Measurements from ENCODE around the gene KAT14.
"Not testable (repeated sequence)": the region's sequence is repeated elsewhere in the genome, so short reads cannot be mapped to it uniquely, and the experiment has no call there.

The KAT14 gene

GRCh38 chr20:18224968-18225568 is 87.4 kb downstream of the KAT14 start:
- DNase-seq = no peak

GRCh38 chr20:18225632-18226031 is 88.0 kb downstream of the KAT14 start:
- no peak for DNase-seq

GRCh38 chr20:18226741-18227140 is 89.1 kb downstream of the KAT14 start:
- DNase-seq = not testable (repeated sequence)

DNA sequence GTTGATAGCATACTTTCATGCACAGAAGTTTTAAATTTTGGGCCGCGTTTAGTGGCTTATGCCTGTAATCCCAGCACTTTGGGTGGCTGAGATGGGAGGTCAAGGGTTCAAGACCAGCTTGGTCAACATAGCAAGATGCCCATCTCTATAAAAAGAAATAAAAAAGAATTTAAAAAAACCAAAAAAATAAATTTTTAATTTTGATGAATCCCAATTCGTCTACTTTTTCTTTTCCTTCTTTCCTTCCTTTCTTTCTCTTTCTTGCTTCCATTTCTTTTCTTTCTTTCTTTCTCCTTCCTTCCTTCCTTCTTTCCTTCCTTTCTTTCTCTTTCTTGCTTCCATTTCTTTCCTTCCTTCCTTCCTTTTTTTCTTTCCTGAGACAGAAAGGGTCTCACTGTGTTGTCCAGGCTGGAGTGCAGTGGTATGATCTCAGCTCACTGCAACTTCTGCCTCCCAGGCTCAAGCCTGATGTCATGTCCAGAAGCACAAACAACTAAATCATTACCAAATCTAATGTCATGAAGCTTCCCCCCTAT is 95.8 kb downstream of the KAT14 start:
- DNase-seq = no peak
